GM21619 (cell line): Measurements from ENCODE around the gene PHF14.
A peak's percentile ranks its signal among the peaks of the same experiment; 100 is the strongest.
"Not testable (repeated sequence)": the region's sequence is repeated elsewhere in the genome, so short reads cannot be mapped to it uniquely, and the experiment has no call there.

Experiments
- ATAC-seq: cut with Tn5 transposase; IDR thresholded peaks from one replicate; pipeline ENCODE4 v1.9.1; 2021; ENCODE audit not compliant: unreplicated experiment

The PHF14 gene

DNA sequence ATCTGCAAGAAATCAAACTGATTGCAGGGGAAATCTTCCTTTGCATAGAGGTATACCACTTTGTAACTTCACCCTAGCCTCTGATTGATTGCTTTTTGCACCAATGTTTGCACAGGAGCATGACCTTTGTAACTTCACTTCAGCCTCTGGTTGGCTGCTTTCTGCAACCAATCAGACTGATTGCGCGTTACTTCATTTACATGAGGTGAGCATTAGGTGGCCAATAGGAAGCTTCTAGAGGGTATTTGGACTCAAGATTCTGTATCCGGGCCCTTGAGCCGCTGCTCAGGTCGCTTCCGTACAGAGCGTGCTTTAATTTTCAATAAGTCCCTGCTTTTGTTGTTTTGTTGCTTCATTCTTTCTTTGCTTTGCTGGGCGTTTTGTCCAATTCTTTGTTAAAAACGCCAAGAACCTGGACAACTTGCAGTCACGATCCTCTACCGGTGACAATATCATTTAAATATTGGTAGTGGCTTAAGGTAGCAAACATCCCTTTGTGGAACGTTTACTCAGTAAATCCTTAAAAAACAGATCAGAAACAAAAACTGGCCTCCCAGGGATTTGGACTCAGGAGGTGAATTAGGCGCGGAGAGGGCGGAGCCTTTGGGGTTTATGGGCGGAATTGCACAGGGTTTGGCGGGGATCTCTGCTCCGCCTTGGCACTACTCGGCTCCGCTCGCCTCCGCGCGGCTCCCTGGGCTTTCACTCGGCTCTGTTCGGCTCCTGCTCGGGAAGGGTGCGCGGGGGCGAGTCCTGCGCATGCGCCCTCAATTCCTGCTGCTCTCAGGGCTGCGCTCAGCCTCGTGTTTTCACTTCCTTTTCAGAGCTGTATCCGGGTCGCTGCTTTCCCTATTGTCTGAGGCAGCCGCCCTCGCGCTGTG is at the start of gene PHF14:
TSS of gene PHF14 (plus strand) at position 812 of the 881 bp plus-strand sequence. CDS start 452 bp downstream, outside the sequence.
- ATAC-seq: peak; percentile 96

DNA sequence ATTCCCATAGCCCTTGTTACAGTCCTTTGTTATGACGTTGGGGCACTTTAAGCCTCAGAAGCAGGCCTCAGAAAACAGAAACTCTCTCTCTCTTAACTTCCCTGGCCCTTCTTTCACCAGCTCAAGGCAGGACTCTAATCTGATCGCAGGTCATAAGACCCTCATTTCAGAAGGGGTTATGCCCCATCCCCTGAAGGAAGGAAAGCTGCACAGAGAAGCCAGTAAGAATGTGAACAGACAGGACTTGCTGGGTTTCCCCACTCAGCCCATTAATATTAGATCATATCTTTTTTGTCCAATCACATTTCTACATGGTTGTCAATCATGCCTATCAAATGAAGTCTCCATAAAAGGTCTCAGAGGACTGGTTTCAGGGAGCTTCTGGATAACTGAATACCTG is 49.3 kb upstream of the PHF14 start:
- ATAC-seq: no peak

GRCh38 chr7:10928203-10928602 is 45.5 kb upstream of the PHF14 start:
- not testable (repeated sequence) for ATAC-seq

- ATAC-seq: no peak
Measured at GRCh38 chr7:10930551-10930950, 43.1 kb upstream of the PHF14 start.

GRCh38 chr7:10931161-10931560 is 42.5 kb upstream of the PHF14 start:
- ATAC-seq: no peak

DNA sequence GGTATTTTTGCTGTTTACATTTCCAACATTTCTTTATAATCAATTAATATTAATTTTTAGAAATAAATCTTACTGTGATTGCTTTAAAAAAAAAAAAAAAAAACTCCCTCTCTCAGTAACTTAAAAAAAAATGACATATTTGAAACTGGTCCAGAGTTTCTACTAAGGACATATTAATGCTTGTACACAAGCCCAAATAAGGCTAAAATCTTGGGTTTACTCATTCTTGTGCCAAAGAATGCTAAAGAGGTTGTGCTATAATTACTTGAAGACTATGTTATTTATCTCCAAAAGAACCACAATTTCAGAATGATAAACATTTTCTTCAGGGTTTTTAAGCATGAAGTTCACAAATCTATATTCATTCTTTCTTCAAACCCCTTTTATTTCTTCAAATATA is 39.4 kb upstream of the PHF14 start:
- no peak for ATAC-seq

GRCh38 chr7:10939237-10939910 is 34.3 kb upstream of the PHF14 start:
- ATAC-seq: peak; percentile 21

DNA sequence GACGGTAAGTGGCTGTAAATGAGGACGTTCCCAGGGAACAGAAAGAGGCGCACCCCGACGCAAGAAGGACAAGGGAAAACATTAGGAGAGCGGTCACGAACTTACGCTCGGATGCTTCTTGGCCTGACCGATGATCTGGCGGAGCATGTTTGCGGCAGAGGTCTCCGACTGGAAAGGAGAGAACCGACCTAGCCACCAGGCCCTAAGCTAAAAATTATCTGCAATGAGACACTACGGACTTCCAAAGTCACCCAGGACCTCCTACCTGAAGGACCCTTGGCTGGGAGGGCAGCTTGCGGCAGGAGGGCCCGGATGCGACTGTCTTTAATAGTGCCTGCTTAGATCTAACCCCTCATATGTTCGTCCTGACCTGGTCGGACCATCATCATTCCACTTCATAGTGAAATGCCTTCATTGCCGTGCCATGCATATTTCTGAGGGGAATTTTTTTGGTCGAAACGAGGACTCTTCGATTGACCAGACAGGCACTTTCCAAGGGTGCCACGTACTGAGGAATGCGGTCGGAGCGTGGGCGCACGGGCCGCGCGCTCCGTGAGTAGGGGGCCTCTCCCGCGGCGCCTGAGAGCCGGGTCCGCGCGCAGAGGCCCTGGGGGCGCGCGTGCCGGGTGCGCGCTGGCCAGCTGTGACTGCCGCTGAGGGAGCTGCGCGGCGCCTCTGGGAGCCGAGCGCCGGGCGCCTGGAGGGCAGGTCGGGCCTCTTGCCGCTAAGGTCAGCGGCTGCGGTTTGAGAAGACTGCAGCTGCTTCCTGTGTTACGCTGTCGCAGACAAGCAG is 33.6 kb upstream of the PHF14 start:
- peak; percentile 88 for ATAC-seq

DNA sequence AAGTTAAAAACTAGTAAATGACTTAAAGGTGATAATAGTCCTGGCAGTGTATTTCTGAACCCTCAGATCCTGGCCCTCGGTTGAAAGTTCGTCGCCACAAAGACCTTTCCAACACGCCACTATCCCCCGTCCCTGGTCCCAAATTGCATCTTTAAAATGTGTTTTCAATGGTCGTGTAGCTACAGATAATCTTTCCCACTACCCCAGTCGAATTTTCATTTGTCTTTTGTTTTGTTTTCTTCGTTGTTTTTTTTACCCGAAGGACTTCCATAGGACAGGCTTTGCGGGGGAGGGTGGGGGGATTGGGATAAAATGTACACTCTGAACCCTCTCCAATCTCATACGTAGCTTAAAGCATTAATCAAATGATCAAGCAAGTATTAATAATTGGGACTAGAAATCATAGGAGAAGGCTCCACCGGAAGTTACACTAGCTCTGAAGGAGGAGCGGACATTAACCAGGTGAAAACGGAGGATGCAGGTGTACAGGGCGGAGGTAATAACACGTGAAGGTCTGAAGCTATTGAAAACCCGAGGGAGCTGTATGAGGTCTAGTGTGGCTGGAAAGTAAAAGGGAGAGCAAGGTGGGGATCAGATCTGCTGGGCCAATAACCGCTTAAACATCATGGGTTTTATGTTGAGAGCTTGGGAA is 32.8 kb upstream of the PHF14 start:
- ATAC-seq: no peak

DNA sequence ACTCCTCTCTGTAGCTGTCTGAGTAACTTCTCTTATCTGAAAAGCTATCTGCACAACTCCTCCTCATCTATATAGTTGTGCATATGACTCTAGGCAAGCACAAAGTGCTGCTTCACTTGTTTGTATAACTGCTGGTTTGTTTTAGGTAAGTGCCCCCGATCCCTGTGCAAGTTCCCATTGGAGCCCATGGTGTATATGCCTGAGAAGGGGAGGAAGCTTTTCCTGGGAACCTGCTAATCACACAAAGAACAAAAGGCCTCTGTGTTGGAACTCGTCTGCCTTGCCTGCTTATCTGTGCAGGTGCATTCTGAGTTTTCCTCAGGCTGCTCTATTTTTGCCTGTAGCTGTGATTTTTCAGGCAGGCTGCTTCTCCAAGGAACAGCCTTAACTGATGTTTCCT is 23.2 kb upstream of the PHF14 start:
- ATAC-seq: no peak

DNA sequence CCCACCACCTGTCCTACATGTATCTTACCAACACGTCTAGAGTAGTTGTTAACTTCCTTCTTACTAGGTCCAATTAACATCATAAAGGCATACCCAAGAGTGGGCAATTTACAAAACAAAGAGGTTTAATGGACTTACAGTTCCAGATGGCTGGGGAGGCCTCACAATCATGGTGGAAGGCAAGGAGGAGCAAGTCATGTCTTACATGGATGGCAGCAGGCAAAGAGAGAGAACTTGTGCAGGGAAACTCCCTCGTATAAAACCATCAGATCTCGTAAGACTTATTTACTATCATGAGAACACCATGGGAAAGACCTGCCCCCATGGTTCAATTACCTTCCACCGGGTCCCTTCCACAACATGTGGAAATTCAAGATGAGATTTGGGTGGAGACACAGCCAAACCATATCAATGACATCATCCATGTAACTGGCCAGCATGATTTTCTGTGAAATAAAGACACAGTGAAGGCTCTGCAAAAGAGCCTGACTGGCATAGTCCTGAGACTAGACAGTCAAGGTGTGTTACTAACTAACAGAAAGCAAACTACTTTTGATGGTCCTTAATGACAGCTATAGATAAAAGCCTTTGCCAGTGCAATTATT is 22.6 kb upstream of the PHF14 start:
- ATAC-seq: not testable (repeated sequence)

DNA sequence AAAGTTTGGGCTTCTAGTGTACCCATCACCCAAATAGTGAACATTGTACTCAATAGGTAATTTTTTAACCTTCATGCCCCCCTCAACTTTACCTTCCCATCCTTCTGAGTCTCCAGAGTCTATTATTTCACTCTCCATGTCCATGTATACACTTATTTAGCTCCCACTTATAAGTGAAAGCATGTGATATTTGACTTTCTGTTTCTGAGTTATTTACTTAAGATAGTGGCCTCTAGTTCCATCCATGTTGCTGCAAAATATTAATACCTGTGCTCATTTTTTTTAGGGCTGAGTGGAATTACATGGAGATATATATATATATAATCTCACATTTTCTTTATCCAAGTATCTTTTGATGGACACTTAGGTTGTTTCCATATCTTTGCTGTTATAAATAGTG is 21.1 kb upstream of the PHF14 start:
- ATAC-seq: no peak

DNA sequence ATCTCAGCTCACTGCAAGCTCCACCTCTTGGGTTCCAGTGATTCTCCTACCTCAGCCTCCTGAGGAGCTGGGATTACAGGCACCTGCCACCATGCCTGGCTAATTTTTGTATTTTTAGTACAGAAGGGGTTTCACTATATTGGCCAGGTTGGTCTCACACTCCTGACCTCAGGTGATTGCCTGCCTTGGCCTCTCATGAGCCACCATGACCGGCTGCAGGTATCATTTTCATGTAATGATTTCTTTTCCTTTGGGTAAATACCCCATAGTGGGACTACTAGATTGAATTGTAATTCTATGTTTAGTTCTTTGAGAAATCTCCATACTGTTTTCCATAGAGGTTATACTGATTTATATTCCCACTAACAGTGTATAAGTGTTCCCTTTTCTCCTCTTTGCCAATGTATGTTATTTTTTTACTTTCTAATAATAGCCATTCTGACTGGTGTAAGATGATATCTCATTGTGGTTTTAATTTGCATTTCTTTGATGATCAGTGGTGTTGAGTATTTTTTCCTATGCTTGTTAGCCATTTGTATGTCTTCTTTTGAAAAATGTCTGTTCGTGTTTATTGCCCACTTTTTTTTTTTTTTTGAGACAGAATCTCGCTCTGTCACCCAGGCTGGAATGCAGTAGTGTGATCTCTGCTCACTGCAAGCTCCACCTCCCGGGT is 20.5 kb upstream of the PHF14 start:
- peak; percentile 42 for ATAC-seq

GRCh38 chr7:10956528-10956927 is 17.1 kb upstream of the PHF14 start:
- ATAC-seq: no peak

DNA sequence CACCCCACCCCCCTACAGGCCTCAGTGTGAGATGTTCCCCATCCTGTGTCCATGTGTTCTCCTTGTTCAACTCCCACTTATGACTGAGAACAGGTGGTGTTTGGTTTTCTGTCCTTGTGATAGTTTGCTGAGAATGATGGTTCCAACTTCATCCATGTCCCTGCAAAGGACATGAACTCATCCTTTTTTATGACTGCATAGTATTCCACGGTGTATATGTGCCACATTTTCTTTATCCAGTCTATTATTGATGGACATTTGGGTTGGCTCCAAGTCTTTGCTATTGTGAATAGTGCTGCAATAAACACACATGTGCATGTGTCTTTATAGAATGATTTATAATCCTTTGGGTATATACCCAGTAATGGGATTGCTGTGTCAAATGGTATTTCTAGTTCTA is 13.4 kb upstream of the PHF14 start:
- not testable (repeated sequence) for ATAC-seq

GRCh38 chr7:10965016-10965415 is 8.7 kb upstream of the PHF14 start:
- ATAC-seq: not testable (repeated sequence)

GRCh38 chr7:10972174-10972573 is 1.5 kb upstream of the PHF14 start:
- no peak for ATAC-seq

GRCh38 chr7:10973942-10974911 is 555 bp downstream of the PHF14 start:
- peak; percentile 24 for ATAC-seq

DNA sequence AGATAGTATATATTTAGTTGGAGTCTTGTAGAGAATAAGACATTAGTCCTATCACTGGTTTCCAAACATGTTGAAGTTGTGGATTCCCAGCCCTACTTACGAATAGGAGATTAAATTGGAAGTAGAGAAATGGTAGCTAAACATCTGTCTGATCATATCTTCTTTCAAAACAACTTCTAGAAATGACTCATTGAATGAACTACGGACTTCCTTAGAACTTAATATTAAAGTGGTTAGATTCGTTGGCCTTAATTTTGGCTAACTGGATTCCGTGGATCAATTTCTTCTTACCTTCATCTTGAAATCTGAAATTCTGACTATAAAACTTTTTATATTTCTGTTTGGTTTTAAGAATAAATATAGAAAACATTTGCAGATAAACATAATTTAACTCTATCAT is 3.4 kb downstream of the PHF14 start:
- ATAC-seq: no peak
